HG02588 (cell line): ENCODE measurements around the gene GPD2.
"Not testable (repeated sequence)": the region's sequence is repeated elsewhere in the genome, so short reads cannot be mapped to it uniquely, and the experiment has no call there.

Source experiments
- ATAC-seq: cut with Tn5 transposase; IDR thresholded peaks from one replicate; pipeline ENCODE4 v1.9.1; 2021; ENCODE audit warnings: mild to moderate bottlenecking, moderate library complexity; ENCODE audit not compliant: unreplicated experiment

Gene GPD2

GRCh38 chr2:156473445-156473844, 37.3 kb downstream of the GPD2 start:
- ATAC-seq, result no peak

GRCh38 chr2:156474401-156474800, 38.2 kb downstream of the GPD2 start:
- no peak for ATAC-seq

- ATAC-seq, result peak; percentile 43
Measured at GRCh38 chr2:156476021-156476849, 40.1 kb downstream of the GPD2 start.

- peak; percentile 63 for ATAC-seq
Measured at GRCh38 chr2:156476850-156477206, 40.6 kb downstream of the GPD2 start.

GRCh38 chr2:156480376-156480775, 44.2 kb downstream of the GPD2 start:
- no peak for ATAC-seq

GRCh38 chr2:156481312-156481711, 45.1 kb downstream of the GPD2 start:
- ATAC-seq, result no peak

- no peak for ATAC-seq
Measured at GRCh38 chr2:156483741-156484173, 47.6 kb downstream of the GPD2 start.

- no peak for ATAC-seq
Measured at GRCh38 chr2:156486147-156486546, 50.0 kb downstream of the GPD2 start.

- ATAC-seq, result no peak
Measured at GRCh38 chr2:156486614-156487013, 50.4 kb downstream of the GPD2 start.

- no peak for ATAC-seq
Measured at GRCh38 chr2:156489195-156489594, 53.0 kb downstream of the GPD2 start.

- no peak for ATAC-seq
Measured at GRCh38 chr2:156489750-156490465, 53.7 kb downstream of the GPD2 start.

- ATAC-seq, result no peak
Measured at GRCh38 chr2:156490466-156490840, 54.3 kb downstream of the GPD2 start.

- ATAC-seq, result no peak
Measured at GRCh38 chr2:156491176-156491575, 55.0 kb downstream of the GPD2 start.

GRCh38 chr2:156492979-156493378, 56.8 kb downstream of the GPD2 start:
- no peak for ATAC-seq

- not testable (repeated sequence) for ATAC-seq
Measured at GRCh38 chr2:156495998-156496397, 59.8 kb downstream of the GPD2 start.

GRCh38 chr2:156505696-156506095, 69.5 kb downstream of the GPD2 start:
- peak; percentile 62 for ATAC-seq

- ATAC-seq, result no peak
Measured at GRCh38 chr2:156511122-156511521, 74.9 kb downstream of the GPD2 start.

- ATAC-seq, result peak; percentile 74
Measured at GRCh38 chr2:156511803-156512202, 75.6 kb downstream of the GPD2 start.

GRCh38 chr2:156512451-156512850, 76.3 kb downstream of the GPD2 start:
- ATAC-seq, result peak; percentile 42

- no peak for ATAC-seq
Measured at GRCh38 chr2:156513219-156513618, 77.0 kb downstream of the GPD2 start.

GRCh38 chr2:156517419-156517818, 81.2 kb downstream of the GPD2 start:
- no peak for ATAC-seq

GRCh38 chr2:156518138-156518537, 82.0 kb downstream of the GPD2 start:
- ATAC-seq, result no peak
